ENCODE results near the gene LRP6.

- TF ChIP-seq, protein P1, sequence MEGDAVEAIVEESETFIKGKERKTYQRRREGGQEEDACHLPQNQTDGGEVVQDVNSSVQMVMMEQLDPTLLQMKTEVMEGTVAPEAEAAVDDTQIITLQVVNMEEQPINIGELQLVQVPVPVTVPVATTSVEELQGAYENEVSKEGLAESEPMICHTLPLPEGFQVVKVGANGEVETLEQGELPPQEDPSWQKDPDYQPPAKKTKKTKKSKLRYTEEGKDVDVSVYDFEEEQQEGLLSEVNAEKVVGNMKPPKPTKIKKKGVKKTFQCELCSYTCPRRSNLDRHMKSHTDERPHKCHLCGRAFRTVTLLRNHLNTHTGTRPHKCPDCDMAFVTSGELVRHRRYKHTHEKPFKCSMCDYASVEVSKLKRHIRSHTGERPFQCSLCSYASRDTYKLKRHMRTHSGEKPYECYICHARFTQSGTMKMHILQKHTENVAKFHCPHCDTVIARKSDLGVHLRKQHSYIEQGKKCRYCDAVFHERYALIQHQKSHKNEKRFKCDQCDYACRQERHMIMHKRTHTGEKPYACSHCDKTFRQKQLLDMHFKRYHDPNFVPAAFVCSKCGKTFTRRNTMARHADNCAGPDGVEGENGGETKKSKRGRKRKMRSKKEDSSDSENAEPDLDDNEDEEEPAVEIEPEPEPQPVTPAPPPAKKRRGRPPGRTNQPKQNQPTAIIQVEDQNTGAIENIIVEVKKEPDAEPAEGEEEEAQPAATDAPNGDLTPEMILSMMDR (IDR thresholded peaks at IDR 0.05): peak in 1 of 4 experiments; percentile 8
- TF ChIP-seq POLR2A (IDR thresholded peaks at IDR 0.05): peak; percentile 56
Observed at GRCh38 chr12:12266873-12267741, at the start of gene LRP6.

All from prostate gland (tissue), 2 donors.